Stomach (tissue), 4 donors: ENCODE results near the gene CSMD2.

Source experiments
- EP300 ChIP-seq: sonication (generic); formaldehyde crosslinking; IDR thresholded peaks from one replicate; pipeline ENCODE4 v1.6.1; 2017; ENCODE audit warnings: antibody characterized with exemption
- POLR2A ChIP-seq, 4 donors: fragments of 450-650 bp; IDR thresholded peaks; one replicate each; pipeline ENCODE4 v1.6.1; 2016; ENCODE audit warnings: antibody characterized with exemption in 4 of 4, control low read depth in 2 of 4, mild to moderate bottlenecking in 1 of 4, moderate library complexity in 1 of 4
- TF ChIP-seq, protein P1 (sequence below), 7 experiments: fragments of 450-650 bp in 4 of 7; fragments of 200-600 bp in 3 of 7; sonication (generic) in 3 of 7; IDR thresholded peaks; one replicate each; pipeline ENCODE4 v1.5.1; 2016 to 2019; ENCODE audit warnings: antibody characterized with exemption in 7 of 7, control low read depth in 2 of 7, mild to moderate bottlenecking in 1 of 7

GRCh38 chr1:33464552-33464951, 700.5 kb downstream of the CSMD2 start:
- TF ChIP-seq, protein P1, sequence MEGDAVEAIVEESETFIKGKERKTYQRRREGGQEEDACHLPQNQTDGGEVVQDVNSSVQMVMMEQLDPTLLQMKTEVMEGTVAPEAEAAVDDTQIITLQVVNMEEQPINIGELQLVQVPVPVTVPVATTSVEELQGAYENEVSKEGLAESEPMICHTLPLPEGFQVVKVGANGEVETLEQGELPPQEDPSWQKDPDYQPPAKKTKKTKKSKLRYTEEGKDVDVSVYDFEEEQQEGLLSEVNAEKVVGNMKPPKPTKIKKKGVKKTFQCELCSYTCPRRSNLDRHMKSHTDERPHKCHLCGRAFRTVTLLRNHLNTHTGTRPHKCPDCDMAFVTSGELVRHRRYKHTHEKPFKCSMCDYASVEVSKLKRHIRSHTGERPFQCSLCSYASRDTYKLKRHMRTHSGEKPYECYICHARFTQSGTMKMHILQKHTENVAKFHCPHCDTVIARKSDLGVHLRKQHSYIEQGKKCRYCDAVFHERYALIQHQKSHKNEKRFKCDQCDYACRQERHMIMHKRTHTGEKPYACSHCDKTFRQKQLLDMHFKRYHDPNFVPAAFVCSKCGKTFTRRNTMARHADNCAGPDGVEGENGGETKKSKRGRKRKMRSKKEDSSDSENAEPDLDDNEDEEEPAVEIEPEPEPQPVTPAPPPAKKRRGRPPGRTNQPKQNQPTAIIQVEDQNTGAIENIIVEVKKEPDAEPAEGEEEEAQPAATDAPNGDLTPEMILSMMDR (IDR thresholded peaks at IDR 0.05), result no peak
- no peak for TF ChIP-seq POLR2A (IDR thresholded peaks at IDR 0.05)
- TF ChIP-seq EP300, result no peak
